GM12878 (cell line): Measurements from ENCODE around the gene TRABD2B. TPM values are rescaled to one million over a fixed set of nuclear protein-coding genes. Genes with fewer than 3 reads are reported as not detected.

ENCODE experiments used
- ATAC-seq: fragments of 200-7000 bp; cut with Tn5 transposase; 3 replicates; pipeline ENCODE4 v1.9.1; 2020; ENCODE audit warnings: mild to moderate bottlenecking, moderate library complexity
- BruUV-seq: library from RNA; stranded (reverse); fragments of 400-500 nt; replicated peaks from 2 replicates; lab custom pipeline; 2021; lab: Mats Ljungman, UMichigan
- CTCF ChIA-PET: fragments of 300-600 bp; sonication (Branson Sonifier 250); formaldehyde crosslinking; extraction: SDS; loops from one replicate; lab custom pipeline; 2021; ENCODE audit warnings: inconsistent platforms; lab: Yijun Ruan, JAX
- POLR2A ChIA-PET: fragments of 350-600 bp; formaldehyde crosslinking; extraction: SDS; loops from one replicate; lab custom pipeline; 2021; ENCODE audit warnings: inconsistent platforms; lab: Charles Lee
- RAD21 ChIA-PET: fragments of 300-600 bp; sonication (Branson Sonifier 250); formaldehyde crosslinking; loops from one replicate; lab custom pipeline; 2023; ENCODE audit warnings: antibody characterized with exemption; ENCODE audit not compliant: unreplicated experiment; lab: Charles Lee
- SMC1A ChIA-PET: fragments of 300-600 bp; sonication (Branson Sonifier 250); formaldehyde crosslinking; loops from one replicate; lab custom pipeline; 2023; ENCODE audit not compliant: unreplicated experiment, uncharacterized antibody; lab: Charles Lee
- DNase-seq: peaks from one replicate; pipeline ENCODE4 v3.0.0-alpha.2; 2011; ENCODE audit warnings: low read depth, low spot score
- FAIRE-seq: peaks from 3 replicates; lab custom pipeline; 2011; peaks lifted over from hg19 to GRCh38; lab: Jason Lieb, UNC
- H2AFZ ChIP-seq: 2 replicates; pipeline ENCODE4 v1.6.0; 2011; ENCODE audit warnings: low read depth, low read length, control low read depth; ENCODE audit not compliant: control insufficient read depth
- H3K27ac ChIP-seq: 2 replicates; pipeline ENCODE4 v1.5.1; 2011; ENCODE audit warnings: control low read depth; ENCODE audit not compliant: control insufficient read depth, insufficient read depth
- H3K27me3 ChIP-seq, 2 experiments: replicated peaks in 1 of 2; 2 replicates each; pipeline versions ENCODE4 v1.6.0 to v1.6.1; 2011; ENCODE audit warnings: low read length in 1 of 2; ENCODE audit not compliant: control insufficient read depth in 2 of 2, insufficient read depth in 2 of 2
- H3K36me3 ChIP-seq, 2 experiments: 2 replicates each; pipeline ENCODE4 v1.5.1; 2011; ENCODE audit warnings: low read length in 1 of 2; ENCODE audit not compliant: control insufficient read depth in 2 of 2, insufficient read depth in 2 of 2
- H3K4me1 ChIP-seq: 2 replicates; pipeline ENCODE4 v1.6.1; 2011; ENCODE audit warnings: mild to moderate bottlenecking, low read length, moderate library complexity, mixed read lengths; ENCODE audit not compliant: control insufficient read depth, insufficient read depth
- H3K4me2 ChIP-seq: 2 replicates; pipeline ENCODE4 v1.6.0; 2011; ENCODE audit warnings: control low read depth; ENCODE audit not compliant: control insufficient read depth, insufficient read depth
- H3K4me3 ChIP-seq: fragments of 200-600 bp; sonication (generic); 2 replicates; pipeline ENCODE4 v1.5.1; 2016
- H3K79me2 ChIP-seq: 2 replicates; pipeline ENCODE4 v1.6.0; 2011; ENCODE audit warnings: low read length; ENCODE audit not compliant: control insufficient read depth, insufficient read depth
- H3K9ac ChIP-seq: 2 replicates; pipeline ENCODE4 v1.8.0; 2011; ENCODE audit warnings: low read length, control low read depth, mixed read lengths; ENCODE audit not compliant: control insufficient read depth, insufficient read depth
- H3K9me3 ChIP-seq: replicated peaks from 3 replicates; pipeline ENCODE4 v1.5.1; 2011; ENCODE audit warnings: mild to moderate bottlenecking, low read length; ENCODE audit not compliant: control insufficient read depth, insufficient read depth
- H4K20me1 ChIP-seq: 2 replicates; pipeline ENCODE4 v1.6.0; 2011; ENCODE audit not compliant: control insufficient read depth, insufficient read depth
- BRCA1 ChIP-seq: IDR thresholded peaks from 2 replicates; pipeline ENCODE4 v1.6.1; 2011; ENCODE audit warnings: low read depth, low read length, improper control_type of control experiment
- IRF4 ChIP-seq: IDR thresholded peaks from 2 replicates; pipeline ENCODE4 v1.6.1; 2011; ENCODE audit warnings: low read depth, low read length
- NFYB ChIP-seq: IDR thresholded peaks from 2 replicates; pipeline ENCODE4 v1.6.1; 2011; ENCODE audit warnings: low read depth, mild to moderate bottlenecking, low read length, improper control_type of control experiment, moderate library complexity; ENCODE audit not compliant: insufficient read depth
- PAX8 ChIP-seq: fragments of 450-650 bp; IDR thresholded peaks from 2 replicates; pipeline ENCODE4 v1.6.1; 2017; ENCODE audit warnings: mild to moderate bottlenecking, moderate library complexity
- WGBS: methylation state at CpG from one replicate; pipeline ENCODE4 v1.1.6; 2016; ENCODE audit warnings: low lambda C conversion rate; ENCODE audit not compliant: insufficient replicate concordance, insufficient coverage; ENCODE audit errors: missing lambda C conversion rate; 5-methylcytosine and 5-hydroxymethylcytosine counted together
- in situ Hi-C: fragments of 300-500 bp; cut with MboI; formaldehyde crosslinking; loops from 9 replicates; pipeline ENCODE4 v1.14.3; 2018; ENCODE audit warnings: mixed read lengths
- intact Hi-C: fragments of 100-400 bp; cut with micrococcal nuclease; formaldehyde crosslinking; loops from one replicate; pipeline ENCODE4 v1.14.2; 2022; ENCODE audit not compliant: unreplicated experiment
- polyA plus RNA-seq, 11 experiments: library from polyadenylated mRNA; depleted of rRNA in 4 of 11; unstranded in 6 of 11; stranded (reverse) in 5 of 11; fragments of >200 nt; fragmentation: Nextera tagmentation in 4 of 11; fragmentation: Illumina TruSeq in 1 of 11; extraction: Ambion mirVana in 4 of 11; extraction: Trizol in 1 of 11; gene quantifications; 1 replicate in 1 of 11; 2 replicates in 10 of 11; pipeline versions ENCODE4 v1.2.1 to v1.2.3, GENCODE V29; 2011 to 2016; ENCODE audit warnings: inconsistent platforms in 2 of 11, missing spikeins in 2 of 11, low read depth in 1 of 11
- total RNA-seq, 4 experiments: library from RNA; depleted of rRNA in 3 of 4; stranded (reverse); fragments of >200 nt in 3 of 4; fragmentation: Illumina TruSeq in 1 of 4; extraction: Trizol in 1 of 4; gene quantifications; 2 replicates each; pipeline versions ENCODE4 v1.2.1 to v1.2.3, GENCODE V29; 2013 to 2021
- TF ChIP-seq, protein P1 (sequence below): fragments of 450-650 bp; IDR thresholded peaks from 2 replicates; pipeline ENCODE4 v1.6.1; 2018; ENCODE audit warnings: borderline replicate concordance, mild to moderate bottlenecking; ENCODE audit not compliant: partially characterized antibody
- TF ChIP-seq, protein P2 (sequence below): fragments of 450-650 bp; IDR thresholded peaks from 2 replicates; pipeline ENCODE4 v1.6.1; 2017; ENCODE audit warnings: mild to moderate bottlenecking, low read depth, inconsistent platforms; ENCODE audit not compliant: poor library complexity, severe bottlenecking

Gene TRABD2B
- total and polyA plus RNA-seq, 10 of the 15 experiments (the other 5 are each of a cell fraction or from before 2014, with no cell fraction given), result not detected

DNA sequence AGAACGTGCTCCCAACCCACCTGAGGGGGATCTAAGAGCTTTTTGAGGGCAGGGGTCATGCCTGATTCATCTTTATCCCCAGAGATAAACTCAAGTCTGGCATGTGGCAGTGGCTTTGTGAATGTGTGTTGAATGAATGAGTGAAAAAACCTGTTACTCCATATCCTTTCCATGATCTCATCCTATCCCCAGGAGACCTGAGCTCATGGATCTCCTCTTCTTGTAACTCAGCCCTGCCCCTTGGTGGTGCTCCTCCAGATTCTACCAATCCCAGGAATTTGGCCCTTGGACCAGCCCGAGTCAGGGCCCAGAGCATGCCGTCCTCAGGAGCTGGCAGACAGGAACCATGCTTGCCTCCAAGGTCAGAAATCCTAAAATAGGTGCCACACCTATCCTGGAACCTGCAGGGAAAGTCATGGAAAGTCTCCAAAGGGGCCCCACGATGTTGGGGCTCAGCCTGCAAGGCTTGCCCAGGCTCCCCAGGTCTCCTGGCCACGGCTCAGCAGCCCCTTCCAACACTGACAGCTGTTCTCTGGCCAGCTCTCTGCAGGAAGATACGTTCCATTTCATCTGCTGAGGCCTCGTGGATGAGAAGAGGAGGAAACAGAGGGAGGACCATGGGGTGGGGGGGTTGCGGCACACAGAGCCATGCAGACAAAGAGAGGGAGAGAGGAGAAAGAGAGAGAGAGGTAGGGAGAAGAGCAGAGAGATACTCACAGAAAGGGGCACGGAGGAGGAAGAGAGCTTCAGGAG is 214.6 kb downstream of the TRABD2B start:
- ChIA-PET RAD21 (no interaction called here), CTCF (no interaction called here), SMC1A (no interaction called here), POLR2A (no interaction called here)
- in situ Hi-C loops, result no loop called here
- Histone ChIP-seq H3K4me2 (no peak overlapping the region), H3K27me3 (peaks cover 0 to 1% of the 10 kb centered on the region in 2 experiments; a peak in 3 of 4 replicates), H4K20me1 (no peaks in the 10 kb centered on the region), H3K79me2 (no peaks in the 10 kb centered on the region), H2AFZ (no peak overlapping the region), H3K9ac (no peak overlapping the region), H3K9me3 (no peaks in the 10 kb centered on the region), H3K27ac (no peak overlapping the region), H3K36me3 (no peaks in the 10 kb centered on the region), H3K4me1 (no peaks in the 10 kb centered on the region), H3K4me3 (no peak overlapping the region)
- no TSS peak for BruUV-seq
- FAIRE-seq (no peak), ATAC-seq (no peak), DNase-seq (no peak)
- no peak for TF ChIP-seq IRF4
- TF ChIP-seq PAX8, result no peak
- no peak for TF ChIP-seq BRCA1
- TF ChIP-seq, protein P1, sequence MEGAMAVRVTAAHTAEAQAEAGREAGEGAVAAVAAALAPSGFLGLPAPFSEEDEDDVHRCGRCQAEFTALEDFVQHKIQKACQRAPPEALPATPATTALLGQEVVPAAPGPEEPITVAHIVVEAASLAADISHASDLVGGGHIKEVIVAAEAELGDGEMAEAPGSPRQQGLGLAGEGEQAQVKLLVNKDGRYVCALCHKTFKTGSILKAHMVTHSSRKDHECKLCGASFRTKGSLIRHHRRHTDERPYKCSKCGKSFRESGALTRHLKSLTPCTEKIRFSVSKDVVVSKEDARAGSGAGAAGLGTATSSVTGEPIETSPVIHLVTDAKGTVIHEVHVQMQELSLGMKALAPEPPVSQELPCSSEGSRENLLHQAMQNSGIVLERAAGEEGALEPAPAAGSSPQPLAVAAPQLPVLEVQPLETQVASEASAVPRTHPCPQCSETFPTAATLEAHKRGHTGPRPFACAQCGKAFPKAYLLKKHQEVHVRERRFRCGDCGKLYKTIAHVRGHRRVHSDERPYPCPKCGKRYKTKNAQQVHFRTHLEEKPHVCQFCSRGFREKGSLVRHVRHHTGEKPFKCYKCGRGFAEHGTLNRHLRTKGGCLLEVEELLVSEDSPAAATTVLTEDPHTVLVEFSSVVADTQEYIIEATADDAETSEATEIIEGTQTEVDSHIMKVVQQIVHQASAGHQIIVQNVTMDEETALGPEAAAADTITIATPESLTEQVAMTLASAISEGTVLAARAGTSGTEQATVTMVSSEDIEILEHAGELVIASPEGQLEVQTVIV, result no peak
- TF ChIP-seq NFYB, result no peak
- TF ChIP-seq, protein P2, sequence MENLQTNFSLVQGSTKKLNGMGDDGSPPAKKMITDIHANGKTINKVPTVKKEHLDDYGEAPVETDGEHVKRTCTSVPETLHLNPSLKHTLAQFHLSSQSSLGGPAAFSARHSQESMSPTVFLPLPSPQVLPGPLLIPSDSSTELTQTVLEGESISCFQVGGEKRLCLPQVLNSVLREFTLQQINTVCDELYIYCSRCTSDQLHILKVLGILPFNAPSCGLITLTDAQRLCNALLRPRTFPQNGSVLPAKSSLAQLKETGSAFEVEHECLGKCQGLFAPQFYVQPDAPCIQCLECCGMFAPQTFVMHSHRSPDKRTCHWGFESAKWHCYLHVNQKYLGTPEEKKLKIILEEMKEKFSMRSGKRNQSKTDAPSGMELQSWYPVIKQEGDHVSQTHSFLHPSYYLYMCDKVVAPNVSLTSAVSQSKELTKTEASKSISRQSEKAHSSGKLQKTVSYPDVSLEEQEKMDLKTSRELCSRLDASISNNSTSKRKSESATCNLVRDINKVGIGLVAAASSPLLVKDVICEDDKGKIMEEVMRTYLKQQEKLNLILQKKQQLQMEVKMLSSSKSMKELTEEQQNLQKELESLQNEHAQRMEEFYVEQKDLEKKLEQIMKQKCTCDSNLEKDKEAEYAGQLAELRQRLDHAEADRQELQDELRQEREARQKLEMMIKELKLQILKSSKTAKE, result no peak
- intact Hi-C loops, result no loop called here
- WGBS, result 8% methylated on average over 8 of the region's 9 CpGs
